Ramos (cell line): ENCODE data around the gene SFTPB.
"Not testable (repeated sequence)": the region's sequence is repeated elsewhere in the genome, so short reads cannot be mapped to it uniquely, and the experiment has no call there.

Source experiments
- in situ Hi-C: fragments of 300-500 bp; cut with MboI; formaldehyde crosslinking; loops from one replicate; pipeline ENCODE4 v1.14.3; 2022; ENCODE audit warnings: low sequenced_read_pairs; ENCODE audit not compliant: unreplicated experiment

SFTPB gene

DNA sequence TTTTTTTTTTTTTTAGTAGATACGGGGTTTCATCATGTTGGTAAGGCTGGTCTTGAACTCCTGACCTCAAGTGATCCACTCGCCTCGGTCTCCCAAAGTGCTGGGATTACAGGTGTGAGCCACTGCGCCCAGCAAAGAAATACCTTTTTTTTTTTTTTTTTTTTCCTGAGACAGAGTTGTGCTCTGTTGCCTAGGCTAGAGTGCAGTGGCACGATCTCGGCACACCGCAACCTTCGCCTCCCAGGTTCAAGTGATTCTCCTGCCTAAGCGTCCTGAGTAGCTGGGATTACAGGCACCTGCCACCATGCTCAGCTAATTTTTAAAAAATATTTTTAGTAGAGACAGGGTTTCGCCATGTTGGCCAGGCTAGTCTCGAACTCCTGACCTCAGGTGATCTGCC lies 7.7 kb downstream of the SFTPB start:
- in situ Hi-C loops, result not testable (repeated sequence)

- in situ Hi-C loops, result no loop called here
Measured at GRCh38 chr2:85659324-85659981, 8.5 kb downstream of the SFTPB start.

DNA sequence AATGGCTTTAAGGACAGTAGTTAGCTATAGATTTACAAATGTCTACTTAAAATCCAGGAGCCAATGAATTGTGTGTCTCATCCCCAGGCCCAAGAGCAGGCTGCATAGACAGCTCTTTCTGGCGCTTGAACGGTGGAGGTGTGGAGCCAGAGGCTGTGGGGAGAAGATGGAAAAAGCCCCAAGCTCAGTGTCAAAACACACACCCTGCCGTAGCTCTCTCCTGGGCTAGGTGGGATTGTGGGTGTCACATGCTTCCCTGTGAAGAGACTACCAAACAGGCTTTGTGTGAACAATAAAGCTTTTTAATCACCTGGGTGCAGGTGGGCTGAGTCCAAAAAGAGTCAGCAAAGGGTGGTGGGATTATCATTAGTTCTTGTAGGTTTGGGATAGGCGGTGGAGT lies 10.6 kb downstream of the SFTPB start:
- in situ Hi-C loops, result not testable (repeated sequence)

DNA sequence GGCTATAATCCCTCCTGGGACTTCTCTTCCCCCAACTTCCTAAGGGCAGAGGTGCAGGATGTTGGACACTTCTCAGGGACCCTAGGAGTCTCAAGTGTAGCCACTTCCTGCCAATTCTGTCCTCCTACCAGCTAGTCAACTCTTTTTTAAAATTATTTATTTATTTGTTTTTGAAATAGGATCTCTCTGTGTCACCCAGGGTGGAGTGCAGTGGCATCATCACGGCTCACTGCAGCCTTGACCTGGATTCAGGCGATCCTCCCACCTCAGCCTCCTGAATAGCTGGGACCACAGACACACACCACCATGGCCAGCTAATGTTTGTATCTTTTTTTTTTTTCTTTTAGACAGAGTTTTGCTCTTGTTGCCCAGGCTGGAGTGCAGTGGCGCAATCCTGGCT lies 11.5 kb downstream of the SFTPB start:
- in situ Hi-C loops, result no loop called here

- in situ Hi-C loops, result no loop called here
Measured at GRCh38 chr2:85655961-85656417, 12.0 kb downstream of the SFTPB start.

DNA sequence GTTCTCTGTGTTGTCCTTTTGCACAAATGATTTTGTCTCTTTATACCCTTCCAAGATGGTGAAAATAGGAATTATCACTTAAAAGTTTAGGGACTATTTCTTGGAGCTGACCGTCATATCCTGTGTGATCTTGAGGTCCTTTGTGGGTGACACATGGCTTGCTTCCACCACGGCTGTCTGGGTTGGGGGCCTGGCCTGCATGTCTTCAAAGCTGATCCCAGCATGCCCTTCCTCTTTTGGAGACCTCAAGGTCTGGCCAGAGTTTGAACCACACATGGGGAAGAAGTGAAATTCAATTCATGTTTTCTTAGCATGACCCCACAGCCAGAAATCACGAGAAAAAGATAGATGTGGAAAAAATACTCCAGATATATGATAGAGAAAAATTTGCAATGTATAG lies 14.0 kb downstream of the SFTPB start:
- in situ Hi-C loops, result no loop called here

- in situ Hi-C loops, result no loop called here
Measured at GRCh38 chr2:85652056-85652455, 15.9 kb downstream of the SFTPB start.

DNA sequence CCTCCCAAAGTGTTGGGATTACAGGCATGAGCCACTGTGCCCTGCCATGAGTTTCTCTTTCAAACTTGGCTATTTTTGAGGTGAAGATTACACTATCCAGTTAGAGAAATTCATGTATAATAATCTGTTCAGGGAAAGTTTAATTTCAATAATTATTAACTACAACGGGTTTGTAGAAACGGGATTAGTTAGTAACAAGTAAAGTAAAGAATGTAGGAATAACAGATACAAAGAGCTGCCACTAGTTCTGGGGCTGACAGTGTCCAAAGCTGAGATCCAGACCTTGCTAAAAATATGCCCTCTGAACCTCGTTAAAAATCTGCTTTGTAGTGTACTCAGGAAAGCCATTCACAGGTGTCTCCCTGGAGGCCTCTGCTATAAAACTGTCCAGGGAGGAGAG lies 16.9 kb downstream of the SFTPB start:
- in situ Hi-C loops, result no loop called here

- in situ Hi-C loops, result no loop called here
Measured at GRCh38 chr2:85650456-85650855, 17.5 kb downstream of the SFTPB start.

DNA sequence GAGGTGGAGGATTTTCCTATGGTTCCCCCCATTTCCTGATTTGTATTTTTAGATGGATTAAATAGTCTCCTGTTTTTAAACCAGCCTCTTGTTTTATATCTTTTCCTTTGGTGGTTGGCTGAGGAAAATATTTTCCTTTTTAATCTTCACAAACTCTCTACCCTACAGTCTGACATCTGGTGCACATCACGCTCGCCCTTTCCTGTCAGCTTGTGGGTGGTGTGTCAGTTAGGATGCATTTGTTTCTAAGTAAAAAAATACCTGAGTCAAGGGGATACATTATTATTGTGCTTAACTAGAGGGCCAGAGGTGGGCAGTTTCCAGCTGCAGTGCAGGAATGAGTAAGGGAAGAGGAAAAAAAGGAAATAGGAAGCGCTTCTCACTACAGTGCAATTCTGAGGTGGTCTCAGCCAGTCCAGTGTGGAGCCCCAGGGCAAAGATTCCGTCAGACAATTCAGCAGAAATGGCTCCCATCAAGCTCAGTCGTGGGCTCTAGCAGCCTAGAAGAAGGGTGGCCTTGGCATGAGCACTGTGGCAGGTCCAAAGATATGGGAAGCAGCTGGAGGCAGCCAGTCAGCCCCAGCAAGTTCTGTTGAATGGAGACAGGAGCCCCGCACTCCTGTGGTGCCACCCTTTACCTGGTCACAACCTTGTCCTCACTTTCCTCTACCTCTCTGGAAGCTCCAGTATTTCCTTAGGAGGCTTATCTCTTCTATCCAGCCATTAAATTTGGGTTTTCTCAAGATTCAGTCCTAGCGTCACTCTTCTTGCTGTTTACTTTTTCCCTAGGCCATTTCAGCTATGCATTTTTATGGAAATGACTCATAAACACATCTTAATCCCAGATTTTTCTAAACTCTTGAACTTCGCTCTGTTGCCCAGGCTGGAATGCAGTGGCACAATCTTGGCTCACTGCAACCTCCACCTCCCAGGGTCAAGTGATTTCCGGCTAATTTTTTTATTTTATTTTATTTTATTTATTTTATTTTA lies 18.5 kb downstream of the SFTPB start:
- in situ Hi-C loops, result no loop called here

DNA sequence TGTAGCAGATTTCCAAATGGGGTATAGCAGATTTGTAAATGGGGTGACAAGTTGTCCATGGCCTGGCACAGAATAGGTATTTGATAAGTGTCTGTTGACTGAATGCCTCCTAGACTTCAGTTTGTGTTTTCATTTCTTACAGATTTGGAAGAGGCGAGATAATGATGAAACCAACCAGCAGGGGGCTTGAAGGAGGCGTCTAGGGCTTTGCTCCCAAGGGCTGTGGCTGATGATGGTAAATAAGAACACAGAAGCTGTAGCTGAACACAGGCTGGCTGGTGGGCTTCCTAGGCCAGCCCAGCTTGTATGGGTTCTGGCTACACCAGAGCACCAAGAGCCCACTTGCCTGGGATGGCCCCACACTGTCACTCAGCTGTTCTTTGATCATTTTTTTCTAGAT lies 19.4 kb downstream of the SFTPB start:
- in situ Hi-C loops, result no loop called here

DNA sequence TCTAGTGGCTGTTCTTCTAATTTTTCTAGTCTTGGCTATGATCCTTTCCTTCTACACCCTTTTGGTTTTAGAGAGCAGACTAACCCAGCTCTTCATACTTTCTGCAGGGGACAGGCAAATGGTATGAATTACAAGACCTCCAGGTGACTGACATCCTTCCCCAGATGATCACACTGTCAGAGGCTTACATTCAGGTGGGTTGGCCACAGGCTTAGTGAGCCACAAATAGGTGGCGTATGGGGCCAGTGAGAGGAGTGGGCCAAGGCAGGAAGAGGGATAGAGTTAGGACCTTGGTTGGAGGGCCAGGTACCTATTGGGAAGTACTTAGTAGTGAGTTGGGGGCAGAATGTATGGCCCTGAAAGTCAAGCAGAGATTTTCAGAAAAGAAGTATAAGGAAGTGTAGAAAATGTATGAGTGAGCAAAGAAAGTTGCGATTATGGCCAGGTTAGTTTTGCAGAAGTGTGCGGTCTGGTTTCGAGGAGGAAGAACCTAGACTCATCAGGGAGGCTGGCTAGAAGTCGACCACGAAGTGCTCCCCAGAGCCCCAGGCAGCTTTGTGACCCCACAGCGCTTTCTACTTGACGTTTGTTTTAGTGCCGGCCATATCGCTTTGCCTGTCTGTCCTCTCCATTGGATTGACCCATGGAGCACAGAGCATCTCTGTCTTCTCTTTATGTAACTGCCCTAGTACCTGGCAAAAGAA lies 20.0 kb downstream of the SFTPB start:
- in situ Hi-C loops, result no loop called here

- in situ Hi-C loops, result no loop called here
Measured at GRCh38 chr2:85646166-85646565, 21.8 kb downstream of the SFTPB start.

DNA sequence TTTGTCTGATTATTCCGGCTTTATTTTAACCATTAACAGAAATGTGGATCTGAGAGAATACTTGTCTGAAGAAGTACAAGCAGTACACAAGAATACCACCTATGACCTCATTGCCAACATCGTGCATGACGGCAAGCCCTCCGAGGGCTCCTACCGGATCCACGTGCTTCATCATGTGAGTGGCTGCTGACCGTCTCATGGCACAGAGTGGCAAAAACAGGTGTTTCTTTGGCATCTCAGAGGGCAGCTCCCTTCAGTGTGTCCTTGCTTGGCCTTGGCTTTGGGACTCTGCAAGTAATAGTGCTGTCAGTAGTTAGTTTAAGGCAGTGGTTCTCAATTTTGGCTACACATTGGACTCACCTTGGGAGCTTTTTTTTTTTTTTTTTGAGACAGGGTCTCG lies 23.1 kb downstream of the SFTPB start:
- in situ Hi-C loops, result no loop called here

DNA sequence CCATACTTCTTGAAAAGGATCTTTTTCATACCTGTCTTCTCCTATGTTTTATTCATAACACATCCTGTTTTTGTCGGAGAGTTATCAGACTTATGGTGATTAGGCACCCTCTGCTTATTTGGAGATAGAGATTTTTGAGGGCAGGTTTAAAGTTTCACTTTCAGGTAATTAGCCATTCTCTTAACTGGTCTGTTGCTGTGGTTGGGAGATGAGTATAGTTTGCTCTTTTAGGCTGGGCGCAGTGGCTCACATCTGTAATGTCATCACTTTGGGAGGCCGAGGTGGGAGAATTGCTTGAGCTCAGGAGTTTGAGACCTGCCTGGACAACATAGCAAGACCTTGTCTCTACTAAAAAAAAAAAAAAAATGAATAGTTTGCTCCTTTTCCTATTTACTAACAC lies 25.3 kb downstream of the SFTPB start:
- in situ Hi-C loops, result no loop called here

GRCh38 chr2:85635636-85636035 lies 32.4 kb downstream of the SFTPB start:
- in situ Hi-C loops, result no loop called here

- in situ Hi-C loops, result no loop called here
Measured at GRCh38 chr2:85635011-85635410, 33.0 kb downstream of the SFTPB start.

DNA sequence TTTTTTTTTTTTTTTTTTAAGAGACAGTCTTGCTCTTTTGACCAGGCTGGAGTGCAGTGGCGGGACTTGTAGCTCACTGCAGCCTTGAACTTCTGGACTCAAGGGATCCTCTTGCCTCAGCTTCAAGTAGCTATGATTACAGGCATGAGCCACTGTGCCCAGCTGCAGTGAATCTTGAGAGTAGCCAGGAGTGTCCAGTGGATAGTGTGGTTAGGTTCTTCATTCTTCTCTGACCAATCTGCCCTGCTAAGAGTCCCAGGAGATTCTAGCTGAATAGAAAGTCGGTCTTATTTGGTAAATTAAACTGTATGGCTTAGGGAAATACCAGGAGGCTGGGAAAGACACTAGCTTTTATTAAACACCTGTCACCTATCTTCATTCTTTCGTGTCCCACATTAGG lies 36.7 kb downstream of the SFTPB start:
- in situ Hi-C loops, result no loop called here

DNA sequence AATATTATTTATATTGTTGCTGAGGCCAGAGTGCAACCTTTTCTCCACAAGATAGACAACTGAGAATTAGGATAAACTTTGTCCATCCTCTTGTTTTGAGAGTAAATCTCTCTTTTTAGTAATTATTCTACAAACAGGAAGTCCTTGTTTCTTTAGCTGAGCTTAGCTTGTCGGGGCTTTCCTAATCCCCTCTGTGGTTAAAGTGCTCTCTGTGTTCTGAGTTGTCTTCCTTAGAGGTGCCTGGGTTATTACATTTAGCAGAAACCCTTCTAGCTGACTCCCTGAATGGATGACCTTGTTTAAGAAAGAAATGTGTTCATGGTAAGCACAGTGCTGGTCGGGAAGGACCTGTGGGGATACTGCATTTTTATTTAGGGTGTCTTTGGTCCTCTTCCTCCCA lies 39.3 kb downstream of the SFTPB start:
- in situ Hi-C loops, result no loop called here

DNA sequence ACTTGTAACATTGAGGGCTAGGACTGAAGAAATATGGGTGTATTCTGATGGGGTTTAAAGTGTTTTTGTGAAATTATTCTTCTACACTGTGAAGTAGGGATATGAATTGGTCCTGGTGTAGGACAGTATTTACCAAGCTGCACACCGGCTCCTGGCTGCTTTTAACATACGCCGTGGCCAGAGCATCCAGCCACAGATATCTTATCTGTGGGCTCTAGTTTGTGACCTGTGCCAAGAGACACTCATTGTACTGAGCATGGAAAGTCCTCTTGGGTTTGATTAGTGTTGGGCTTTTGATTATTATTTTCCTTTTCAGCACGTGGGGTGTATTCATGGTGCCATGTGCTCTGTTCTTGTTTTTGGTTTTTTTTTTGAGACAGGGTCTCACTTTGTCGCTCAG lies 44.0 kb downstream of the SFTPB start:
- in situ Hi-C loops, result no loop called here

DNA sequence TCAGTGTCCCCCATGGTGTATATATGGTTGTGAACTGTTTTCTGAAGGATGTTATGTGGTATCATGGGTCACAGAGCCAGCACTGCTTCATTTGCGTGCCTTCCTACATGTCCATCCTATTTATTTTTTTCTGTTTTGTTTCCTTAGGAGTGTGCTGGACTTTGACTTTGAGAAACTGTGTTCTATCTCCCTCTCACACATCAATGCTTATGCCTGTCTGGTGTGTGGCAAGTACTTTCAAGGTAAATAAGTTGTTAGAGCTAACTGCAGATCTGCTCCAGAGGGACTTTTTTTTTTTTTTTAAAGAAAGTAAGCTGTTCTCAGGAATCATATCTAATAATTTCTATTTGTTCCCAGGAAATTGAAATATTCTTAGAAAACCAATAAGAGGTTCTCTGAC lies 46.7 kb downstream of the SFTPB start:
- in situ Hi-C loops, result no loop called here
